CD14-positive monocyte (primary cell): Measurements from ENCODE around the gene ZNF473. TPM values are rescaled to one million over a fixed set of nuclear protein-coding genes. Genes with fewer than 3 reads are reported as not detected.

ENCODE experiments used
- DNase-seq, 3 donors: peaks; one replicate each; pipeline ENCODE4 v3.0.0-alpha.2; 2011 to 2022
- H2AFZ ChIP-seq: 2 replicates; pipeline ENCODE4 v1.6.0; 2012; ENCODE audit warnings: mild to moderate bottlenecking, low read depth, low read length, inconsistent platforms; ENCODE audit not compliant: insufficient read depth, poor library complexity, severe bottlenecking
- H3K27ac ChIP-seq, 2 donors: 1 replicate in 1 of 2; 2 replicates in 1 of 2; pipeline ENCODE4 v1.5.1; 2012 to 2013; ENCODE audit warnings: low read length in 2 of 2, control low read depth in 1 of 2, inconsistent platforms in 1 of 2, low read depth in 1 of 2, mild to moderate bottlenecking in 1 of 2
- H3K27me3 ChIP-seq, 2 donors: one replicate each; pipeline versions ENCODE4 v1.6.0 to v1.6.1; 2011 to 2013; ENCODE audit warnings: low read length in 2 of 2; ENCODE audit not compliant: control insufficient read depth in 2 of 2, insufficient read depth in 2 of 2
- H3K36me3 ChIP-seq, 2 donors: replicated peaks in 1 of 2; 1 replicate in 1 of 2; 2 replicates in 1 of 2; pipeline versions ENCODE4 v1.5.1 to v1.6.1; 2012 to 2013; ENCODE audit warnings: low read length in 2 of 2, control low read depth in 1 of 2, inconsistent platforms in 1 of 2, mild to moderate bottlenecking in 1 of 2; ENCODE audit not compliant: insufficient read depth in 2 of 2, control insufficient read depth in 1 of 2
- H3K4me1 ChIP-seq, 2 donors: 1 replicate in 1 of 2; 2 replicates in 1 of 2; pipeline versions ENCODE4 v1.5.1 to v1.6.1; 2012 to 2013; ENCODE audit warnings: low read length in 2 of 2, control low read depth in 1 of 2, inconsistent platforms in 1 of 2, mild to moderate bottlenecking in 1 of 2, moderate library complexity in 1 of 2; ENCODE audit not compliant: insufficient read depth in 2 of 2, control insufficient read depth in 1 of 2
- H3K4me2 ChIP-seq: replicated peaks from 2 replicates; pipeline ENCODE3; 2012; ENCODE audit warnings: low read length, moderate library complexity, mild to moderate bottlenecking; ENCODE audit not compliant: poor library complexity, severe bottlenecking; ENCODE audit errors: extremely low read depth
- H3K4me3 ChIP-seq, 3 experiments: fragments of 200-600 bp in 1 of 3; sonication (generic) in 1 of 3; replicated peaks in 1 of 3; 1 replicate in 2 of 3; 2 replicates in 1 of 3; pipeline ENCODE4 v1.5.1; 2011 to 2013; ENCODE audit warnings: low read length in 3 of 3, mild to moderate bottlenecking in 3 of 3, control low read depth in 2 of 3, low read depth in 2 of 3, inconsistent platforms in 1 of 3, moderate library complexity in 1 of 3
- H3K79me2 ChIP-seq: 2 replicates; pipeline ENCODE4 v1.6.0; 2012; ENCODE audit warnings: mild to moderate bottlenecking, control low read depth, inconsistent platforms, low read length, moderate library complexity; ENCODE audit not compliant: insufficient read depth
- H3K9ac ChIP-seq: 2 replicates; pipeline ENCODE4 v1.6.0; 2017; ENCODE audit warnings: low read length, mild to moderate bottlenecking; ENCODE audit not compliant: insufficient read depth, poor library complexity, severe bottlenecking
- H3K9me3 ChIP-seq, 2 donors: replicated peaks in 1 of 2; 1 replicate in 1 of 2; 2 replicates in 1 of 2; pipeline versions ENCODE4 v1.5.1 to v1.6.1; 2012 to 2013; ENCODE audit warnings: low read length in 2 of 2, control low read depth in 1 of 2; ENCODE audit not compliant: control insufficient read depth in 1 of 2, insufficient read depth in 1 of 2
- H4K20me1 ChIP-seq: 2 replicates; pipeline ENCODE4 v1.6.0; 2012; ENCODE audit warnings: mild to moderate bottlenecking, low read length, control low read depth, moderate library complexity; ENCODE audit not compliant: insufficient read depth
- H3K27ac Mint-ChIP-seq, 7 donors: one replicate each; pipeline ENCODE4 v1.8.0; 2020; ENCODE audit warnings: mild to moderate bottlenecking in 7 of 7, mixed read lengths in 7 of 7, moderate library complexity in 6 of 7, inconsistent platforms in 2 of 7
- H3K27me3 Mint-ChIP-seq, 3 donors: one replicate each; pipeline ENCODE4 v1.8.0; 2021 to 2022; ENCODE audit warnings: low read depth in 3 of 3, mild to moderate bottlenecking in 3 of 3, mixed read lengths in 3 of 3, moderate library complexity in 3 of 3, inconsistent platforms in 1 of 3
- H3K36me3 Mint-ChIP-seq, 2 donors: one replicate each; pipeline ENCODE4 v1.8.0; 2020; ENCODE audit warnings: mixed read lengths in 2 of 2, inconsistent platforms in 1 of 2, mild to moderate bottlenecking in 1 of 2
- H3K4me1 Mint-ChIP-seq: one replicate; pipeline ENCODE4 v1.8.0; 2020; ENCODE audit warnings: mild to moderate bottlenecking, mixed read lengths
- H3K4me3 Mint-ChIP-seq, 2 donors: one replicate each; pipeline ENCODE4 v1.8.0; 2020; ENCODE audit warnings: mild to moderate bottlenecking in 2 of 2, mixed read lengths in 2 of 2, moderate library complexity in 1 of 2
- H3K9me3 Mint-ChIP-seq, 7 donors: one replicate each; pipeline ENCODE4 v1.8.0; 2020 to 2022; ENCODE audit warnings: mixed read lengths in 7 of 7, mild to moderate bottlenecking in 6 of 7, moderate library complexity in 6 of 7, inconsistent platforms in 2 of 7
- WGBS: methylation state at CpG from one replicate; pipeline ENCODE4 v1.1.5; 2013; ENCODE audit warnings: missing lambda C conversion rate; ENCODE audit not compliant: insufficient coverage; 5-methylcytosine and 5-hydroxymethylcytosine counted together
- intact Hi-C, 2 donors: fragments of 100-400 bp; cut with micrococcal nuclease; formaldehyde crosslinking; loops; one replicate each; pipeline versions ENCODE4 v1.15.0 to v1.15.1; 2023
- polyA plus RNA-seq, 3 donors: library from polyadenylated mRNA; depleted of rRNA in 1 of 3; unstranded in 2 of 3; stranded (reverse) in 1 of 3; fragments of 300-500 nt in 2 of 3; fragments of >200 nt in 1 of 3; fragmentation: Illumina TruSeq in 2 of 3; gene quantifications; 1 replicate in 2 of 3; 2 replicates in 1 of 3; pipeline ENCODE4 v1.2.3, GENCODE V29; 2012 to 2021
- TF ChIP-seq, protein P1 (sequence below): fragments of 200-600 bp; IDR thresholded peaks from one replicate; pipeline ENCODE4 v1.8.0; 2022; ENCODE audit warnings: antibody characterized with exemption, mild to moderate bottlenecking

The ZNF473 gene
- polyA plus RNA-seq, 3 donors = 0.73 to 2.3 (median 1.6) TPM

DNA sequence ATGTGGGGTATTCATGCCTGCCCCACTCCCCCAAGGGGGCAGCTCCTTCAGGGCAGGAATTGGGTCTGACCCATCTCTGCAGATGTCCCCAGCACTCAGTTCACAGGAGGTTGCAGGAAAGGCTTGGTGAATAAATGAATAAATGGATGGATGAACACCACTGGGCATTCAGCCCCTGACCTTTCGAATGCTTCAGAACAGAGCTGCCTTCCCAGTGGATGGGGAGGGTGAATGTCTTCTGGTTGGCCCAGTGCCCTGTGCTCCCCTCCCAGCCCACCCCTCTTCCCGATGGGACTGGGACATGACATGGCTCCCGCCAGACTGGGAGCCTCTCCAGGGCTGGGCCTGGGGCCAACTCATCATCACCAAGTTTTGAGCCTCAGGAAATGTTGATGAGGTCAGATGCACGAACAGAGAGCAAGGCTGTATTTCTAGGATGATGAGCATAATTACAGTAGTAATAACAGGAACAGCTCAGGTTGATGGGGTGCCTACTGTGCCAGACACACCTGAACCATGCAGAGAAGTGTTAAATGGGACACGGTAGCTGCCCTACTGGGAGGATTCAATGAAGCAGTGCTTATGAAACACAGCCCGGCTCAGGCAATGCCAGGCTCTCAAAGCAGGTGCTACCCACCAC, 26.3 kb upstream of the ZNF473 start:
- Histone ChIP-seq H3K36me3 (peaks cover 69 to 99% of the 10 kb centered on the region in 2 donors), H3K4me2 (no peak overlapping the region), H2AFZ (no peak overlapping the region), H3K9me3 (no peaks in the 10 kb centered on the region), H3K79me2 (no peaks in the 10 kb centered on the region), H4K20me1 (peaks cover 73% of the 10 kb centered on the region), H3K4me3 (no peak overlapping the region), H3K27ac (no peak overlapping the region), H3K27me3 (no peaks in the 10 kb centered on the region), H3K4me1 (peaks cover 17 to 32% of the 10 kb centered on the region in 2 donors), H3K9ac (no peak overlapping the region)
- intact Hi-C loops = no loop called here
- WGBS = 85% methylated on average over 3 of the region's 6 CpGs
- Mint-ChIP-seq H3K27ac (peak overlapping the region in 1 of 7 donors; percentile 8), H3K4me1 (peaks cover 20% of the 10 kb centered on the region), H3K27me3 (peaks cover 0 to 3% (median 2%) of the 10 kb centered on the region in 3 donors), H3K4me3 (no peak overlapping the region), H3K36me3 (peaks cover 78 to 93% of the 10 kb centered on the region in 2 donors), H3K9me3 (peaks cover 0 to 2% (median 0%) of the 10 kb centered on the region in 7 donors)
- TF ChIP-seq, protein P1, sequence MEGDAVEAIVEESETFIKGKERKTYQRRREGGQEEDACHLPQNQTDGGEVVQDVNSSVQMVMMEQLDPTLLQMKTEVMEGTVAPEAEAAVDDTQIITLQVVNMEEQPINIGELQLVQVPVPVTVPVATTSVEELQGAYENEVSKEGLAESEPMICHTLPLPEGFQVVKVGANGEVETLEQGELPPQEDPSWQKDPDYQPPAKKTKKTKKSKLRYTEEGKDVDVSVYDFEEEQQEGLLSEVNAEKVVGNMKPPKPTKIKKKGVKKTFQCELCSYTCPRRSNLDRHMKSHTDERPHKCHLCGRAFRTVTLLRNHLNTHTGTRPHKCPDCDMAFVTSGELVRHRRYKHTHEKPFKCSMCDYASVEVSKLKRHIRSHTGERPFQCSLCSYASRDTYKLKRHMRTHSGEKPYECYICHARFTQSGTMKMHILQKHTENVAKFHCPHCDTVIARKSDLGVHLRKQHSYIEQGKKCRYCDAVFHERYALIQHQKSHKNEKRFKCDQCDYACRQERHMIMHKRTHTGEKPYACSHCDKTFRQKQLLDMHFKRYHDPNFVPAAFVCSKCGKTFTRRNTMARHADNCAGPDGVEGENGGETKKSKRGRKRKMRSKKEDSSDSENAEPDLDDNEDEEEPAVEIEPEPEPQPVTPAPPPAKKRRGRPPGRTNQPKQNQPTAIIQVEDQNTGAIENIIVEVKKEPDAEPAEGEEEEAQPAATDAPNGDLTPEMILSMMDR = no peak
- no peak for DNase-seq

DNA sequence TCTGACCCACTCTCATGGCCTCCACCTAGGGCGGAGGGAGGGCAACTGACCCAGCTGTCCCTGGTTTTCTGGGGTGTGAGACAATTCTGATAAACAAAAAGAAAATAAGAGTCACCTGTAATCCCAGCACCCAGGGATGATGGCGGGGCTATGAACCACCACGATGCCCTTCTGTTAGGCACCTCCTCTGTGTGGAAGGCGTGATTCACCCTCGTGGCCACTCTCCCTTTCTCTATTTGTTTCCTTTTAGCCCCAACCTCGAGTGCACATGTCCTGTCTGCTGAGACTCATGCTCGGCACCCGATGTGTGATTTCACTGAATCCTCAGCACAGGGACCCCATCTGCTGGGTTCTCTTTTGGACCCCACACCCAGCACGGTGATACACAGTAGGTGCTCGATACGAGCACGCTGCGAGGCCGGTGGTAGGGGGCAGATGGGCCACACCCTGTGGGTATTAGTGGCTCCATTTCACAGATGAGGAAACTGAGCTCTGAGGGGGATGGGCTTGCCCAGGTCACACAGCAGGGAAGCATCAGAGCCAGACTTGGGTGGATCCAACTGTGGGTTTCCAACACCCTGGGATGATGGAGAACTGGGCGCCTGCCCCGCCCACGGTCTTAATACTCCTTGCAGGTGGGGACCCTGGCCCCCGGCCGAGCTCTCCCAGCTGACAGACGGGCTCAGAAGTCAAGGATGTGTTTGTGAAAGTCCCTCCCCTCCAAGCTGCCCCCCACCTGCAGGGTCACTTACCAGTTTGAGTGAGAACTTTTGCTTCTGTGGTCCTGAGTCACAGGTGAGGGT, 25.6 kb upstream of the ZNF473 start:
- Histone ChIP-seq H3K27ac (peak overlapping the region in 1 of 2 donors; percentile 6), H3K27me3 (no peaks in the 10 kb centered on the region), H3K9me3 (no peaks in the 10 kb centered on the region), H3K4me2 (no peak overlapping the region), H4K20me1 (peaks cover 73% of the 10 kb centered on the region), H3K4me3 (no peak overlapping the region), H3K4me1 (peaks cover 21 to 38% of the 10 kb centered on the region in 2 donors), H3K9ac (no peak overlapping the region), H2AFZ (no peak overlapping the region), H3K79me2 (no peaks in the 10 kb centered on the region), H3K36me3 (peaks cover 67 to 99% of the 10 kb centered on the region in 2 donors)
- Mint-ChIP-seq H3K27ac (peak overlapping the region in 3 of 7 donors; percentile 38 to 85 (median 50)), H3K9me3 (peaks cover 0 to 1% (median 0%) of the 10 kb centered on the region in 7 donors), H3K4me3 (no peak overlapping the region), H3K27me3 (peaks cover 0 to 3% (median 2%) of the 10 kb centered on the region in 3 donors), H3K4me1 (peaks cover 27% of the 10 kb centered on the region), H3K36me3 (peaks cover 75 to 93% of the 10 kb centered on the region in 2 donors)
- intact Hi-C loops = no loop called here
- TF ChIP-seq, protein P1 = no peak
- WGBS = 90% methylated on average over 16 of the region's 20 CpGs
- DNase-seq = no peak
